BLaER1 treated with 17β-estradiol and CSF1 and Interleukin-3, amounts not matched to agents 10 nM and 100 nM (cell line): Measurements from ENCODE around the gene MUS81.
A peak's percentile ranks its signal among the peaks of the same experiment; 100 is the strongest.

ENCODE experiments used
- H3K27ac ChIP-seq, 11 experiments: shearing (Covaris generic); formaldehyde crosslinking; 2 replicates each; pipeline ENCODE4 v1.8.1; 2022
- H3K27me3 ChIP-seq, 11 experiments: shearing (Covaris generic); formaldehyde crosslinking; 2 replicates each; pipeline ENCODE4 v1.8.1; 2022
- H3K36me3 ChIP-seq, 11 experiments: shearing (Covaris generic); formaldehyde crosslinking; 2 replicates each; pipeline ENCODE4 v1.8.1; 2022
- H3K4me1 ChIP-seq, 10 experiments: shearing (Covaris generic); formaldehyde crosslinking; 2 replicates each; pipeline ENCODE4 v1.8.1; 2022
- H3K4me2 ChIP-seq, 11 experiments: shearing (Covaris generic); formaldehyde crosslinking; 2 replicates each; pipeline ENCODE4 v1.8.1; 2022
- H3K4me3 ChIP-seq, 10 experiments: shearing (Covaris generic); formaldehyde crosslinking; 2 replicates each; pipeline ENCODE4 v1.8.1; 2022
- H3K9ac ChIP-seq, 11 experiments: shearing (Covaris generic); formaldehyde crosslinking; 2 replicates each; pipeline ENCODE4 v1.8.1; 2022
- H3K9me3 ChIP-seq, 11 experiments: shearing (Covaris generic); formaldehyde crosslinking; replicated peaks in 1 of 11; 2 replicates each; pipeline ENCODE4 v1.8.1; 2022
- H4K20me1 ChIP-seq, 11 experiments: shearing (Covaris generic); formaldehyde crosslinking; 2 replicates each; pipeline ENCODE4 v1.8.1; 2022
- Cebpa-rat ChIP-seq, 11 experiments: shearing (Covaris generic); IDR thresholded peaks; 2 replicates each; pipeline ENCODE4 v1.8.1; 2022

Gene MUS81

DNA sequence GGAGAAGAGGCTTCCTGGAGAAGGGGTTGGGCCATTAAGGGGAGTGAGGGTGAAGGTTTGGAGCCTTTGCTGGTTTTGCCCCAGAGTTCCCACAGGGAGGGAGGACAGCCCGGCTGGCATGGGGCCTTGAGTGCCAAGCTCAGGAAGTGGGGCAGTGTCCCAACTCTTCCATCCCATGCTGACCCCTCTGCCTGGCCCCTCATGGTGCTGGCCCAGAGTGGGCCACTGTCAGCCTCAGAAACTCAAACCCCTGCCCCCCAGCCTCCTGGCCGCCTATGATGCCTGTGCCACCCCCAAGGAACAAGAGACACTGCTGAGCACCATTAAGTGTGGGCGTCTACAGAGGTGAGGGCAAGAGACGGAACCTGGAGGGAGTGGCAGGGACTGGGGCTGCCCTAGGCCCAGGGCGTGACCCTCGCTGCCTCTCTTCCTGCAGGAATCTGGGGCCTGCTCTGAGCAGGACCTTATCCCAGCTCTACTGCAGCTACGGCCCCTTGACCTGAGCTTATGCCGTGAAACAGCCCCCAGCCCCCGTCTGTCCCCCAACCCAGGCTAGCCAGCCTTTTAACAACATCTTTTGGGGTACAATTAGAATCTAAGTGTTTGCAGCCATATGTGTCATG lies 5.4 kb downstream of the MUS81 start:
- Histone ChIP-seq H3K9ac (no peak overlapping the region), H3K4me1 (peaks cover 30 to 81% (median 42%) of the 10 kb centered on the region in 10 experiments), H3K4me2 (no peak overlapping the region), H3K36me3 (peaks cover 57 to 69% (median 65%) of the 10 kb centered on the region in 11 experiments), H4K20me1 (peaks cover 0 to 97% (median 83%) of the 10 kb centered on the region in 11 experiments; a peak in 21 of 22 replicates), H3K27me3 (peaks cover 0 to 15% (median 8%) of the 10 kb centered on the region in 11 experiments; a peak in 6 of 22 replicates), H3K27ac (no peak overlapping the region), H3K9me3 (no peaks in the 10 kb centered on the region), H3K4me3 (no peak overlapping the region)
- no peak for TF ChIP-seq Cebpa-rat (IDR thresholded peaks at IDR 0.05)

DNA sequence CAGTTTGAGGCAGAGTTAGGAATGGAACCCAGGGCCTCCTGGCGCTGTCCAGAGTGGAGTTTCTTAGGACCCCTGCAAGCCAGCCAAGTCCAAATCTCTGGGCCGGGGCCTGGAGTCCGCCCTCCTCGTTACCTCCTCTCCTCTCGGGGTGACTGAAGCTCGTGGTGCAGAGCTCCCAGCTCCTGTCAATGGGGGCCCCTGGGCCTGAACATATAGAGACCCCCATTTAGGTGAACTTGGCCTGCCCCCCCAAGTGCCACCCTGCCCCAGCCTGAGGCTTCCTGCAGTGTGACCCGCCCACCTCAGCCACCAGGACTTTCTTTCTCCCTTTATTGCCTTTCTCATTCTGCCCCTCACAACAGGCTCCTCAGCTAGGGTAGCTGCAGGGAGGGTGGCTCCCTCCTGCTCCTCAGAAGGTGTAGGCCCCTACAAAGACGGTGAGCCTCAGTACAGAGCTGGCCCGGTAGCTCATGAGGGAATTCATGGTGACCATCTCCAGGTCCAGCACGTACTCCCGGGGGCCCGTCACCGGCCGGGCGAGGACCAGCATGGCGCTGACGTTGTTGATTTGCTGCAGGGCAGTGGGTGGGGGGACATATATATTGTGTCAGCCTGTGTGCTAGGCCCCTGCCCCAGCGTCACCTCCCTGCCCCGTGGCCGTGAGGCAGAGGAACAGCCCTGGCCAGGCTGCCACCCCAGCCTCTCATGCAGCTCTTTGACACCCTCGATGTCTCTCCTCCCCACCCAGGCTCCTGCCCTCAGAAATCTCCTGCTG lies 6.5 kb downstream of the MUS81 start:
- Histone ChIP-seq H3K27ac (no peak overlapping the region), H3K4me1 (peaks cover 33 to 85% (median 47%) of the 10 kb centered on the region in 10 experiments), H3K9me3 (no peaks in the 10 kb centered on the region), H3K27me3 (peaks cover 0 to 17% (median 10%) of the 10 kb centered on the region in 11 experiments; a peak in 10 of 22 replicates), H3K4me3 (no peak overlapping the region), H3K9ac (peak overlapping the region in 1 of 11 experiments; percentile 12; a peak in 1 of 22 replicates), H3K4me2 (peak overlapping the region in 3 of 11 experiments; percentile 1 to 23 (median 21); a peak in 2 of 22 replicates), H4K20me1 (peaks cover 0 to 97% (median 80%) of the 10 kb centered on the region in 11 experiments; a peak in 21 of 22 replicates), H3K36me3 (peaks cover 57 to 68% (median 63%) of the 10 kb centered on the region in 11 experiments)
- TF ChIP-seq Cebpa-rat (IDR thresholded peaks at IDR 0.05) = no peak

DNA sequence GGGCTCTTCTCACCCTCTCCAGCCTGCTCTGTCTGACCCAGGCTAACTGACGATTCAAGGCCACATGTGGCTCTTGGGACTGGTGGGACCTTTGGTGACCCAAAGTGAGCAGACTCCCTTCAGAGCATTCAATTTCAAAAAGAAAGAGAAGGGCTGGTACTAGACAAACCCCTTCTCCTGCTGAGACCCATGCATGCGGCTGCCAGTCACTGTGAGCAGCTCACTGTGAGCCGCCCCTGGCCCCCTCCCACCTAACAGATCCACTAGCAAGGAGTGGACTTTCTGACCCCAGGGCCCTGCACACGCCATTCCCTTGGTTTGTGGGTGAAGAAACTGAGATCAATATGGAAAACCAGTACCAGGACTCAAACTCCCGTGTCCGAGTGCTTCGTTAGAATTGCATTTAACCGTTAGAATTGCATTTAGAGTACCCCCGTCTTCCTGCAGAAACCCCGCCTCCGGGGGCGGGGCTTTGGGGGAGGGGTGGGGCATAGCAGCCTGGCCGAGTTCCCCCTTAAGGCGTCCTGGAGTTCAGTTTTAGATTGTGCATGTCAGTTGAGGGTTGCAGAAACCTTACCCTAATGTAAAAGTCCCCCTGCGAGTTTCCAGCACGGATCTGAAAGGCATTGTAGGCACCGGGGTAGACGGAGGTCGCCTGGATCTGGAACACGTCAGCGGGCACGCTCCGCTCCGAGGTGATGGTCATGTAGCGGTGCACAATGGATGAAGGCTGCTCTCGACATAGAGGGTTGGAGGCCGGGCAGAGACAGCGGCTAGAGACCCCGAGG lies 7.2 kb downstream of the MUS81 start:
- 0 out of 22 replicates have a peak overlapping the region, but pooled peaks of 1 of the 11 experiments have one; percentile 12 for H3K9ac ChIP-seq

DNA sequence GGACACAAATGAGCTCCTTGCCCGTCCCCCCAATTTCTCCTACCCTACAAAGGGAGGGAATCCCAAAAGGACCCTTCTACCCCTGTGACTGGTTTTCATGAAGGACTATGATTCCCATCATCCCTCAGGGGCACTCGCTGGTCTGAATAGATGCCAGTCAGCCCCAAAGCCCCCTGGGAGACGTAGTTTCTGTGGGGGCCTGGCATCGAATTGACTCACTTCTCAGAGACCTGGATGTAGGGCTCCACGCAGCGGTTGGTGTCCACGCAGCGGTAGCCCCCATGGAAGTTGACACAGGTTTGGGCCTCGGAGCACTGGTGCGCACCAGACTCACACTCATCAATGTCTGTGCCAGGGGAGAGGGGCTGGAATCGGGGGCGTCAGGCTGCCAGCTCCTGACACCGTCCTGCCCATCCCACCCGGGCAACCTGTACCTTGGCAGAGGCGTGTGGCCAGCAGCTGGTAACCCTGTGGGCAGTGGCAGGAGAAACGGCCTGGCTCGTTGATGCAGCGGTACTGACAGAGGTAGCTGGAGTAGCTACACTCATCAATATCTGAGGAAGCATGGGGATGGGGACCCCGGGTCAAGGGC lies 7.9 kb downstream of the MUS81 start:
- Histone ChIP-seq H3K4me3 (no peak overlapping the region), H4K20me1 (peaks cover 0 to 84% (median 68%) of the 10 kb centered on the region in 11 experiments; a peak in 21 of 22 replicates), H3K27me3 (peaks cover 0 to 31% (median 24%) of the 10 kb centered on the region in 11 experiments; a peak in 19 of 22 replicates), H3K4me2 (peak overlapping the region in 3 of 11 experiments; percentile 81 to 98 (median 92); a peak in 3 of 22 replicates), H3K9me3 (no peaks in the 10 kb centered on the region), H3K36me3 (peaks cover 42 to 53% (median 48%) of the 10 kb centered on the region in 11 experiments), H3K27ac (no peak overlapping the region), H3K4me1 (peaks cover 38 to 85% (median 47%) of the 10 kb centered on the region in 10 experiments), H3K9ac (0 out of 22 replicates have a peak overlapping the region, but pooled peaks of 1 of the 11 experiments have one; percentile 1)
- no peak for TF ChIP-seq Cebpa-rat (IDR thresholded peaks at IDR 0.05)

More for the DNA sequence above, 7.2 kb downstream of the MUS81 start:
- Histone ChIP-seq H3K4me2 (peak overlapping the region in 3 of 11 experiments; percentile 1 to 23 (median 21); a peak in 2 of 22 replicates), H3K36me3 (peaks cover 49 to 60% (median 55%) of the 10 kb centered on the region in 11 experiments), H3K4me3 (no peak overlapping the region), H4K20me1 (peaks cover 0 to 91% (median 74%) of the 10 kb centered on the region in 11 experiments; a peak in 21 of 22 replicates), H3K9me3 (no peaks in the 10 kb centered on the region), H3K4me1 (peaks cover 31 to 85% (median 45%) of the 10 kb centered on the region in 10 experiments), H3K27ac (no peak overlapping the region), H3K27me3 (peaks cover 0 to 24% (median 17%) of the 10 kb centered on the region in 11 experiments; a peak in 14 of 22 replicates)
- no peak for TF ChIP-seq Cebpa-rat (IDR thresholded peaks at IDR 0.05)

DNA sequence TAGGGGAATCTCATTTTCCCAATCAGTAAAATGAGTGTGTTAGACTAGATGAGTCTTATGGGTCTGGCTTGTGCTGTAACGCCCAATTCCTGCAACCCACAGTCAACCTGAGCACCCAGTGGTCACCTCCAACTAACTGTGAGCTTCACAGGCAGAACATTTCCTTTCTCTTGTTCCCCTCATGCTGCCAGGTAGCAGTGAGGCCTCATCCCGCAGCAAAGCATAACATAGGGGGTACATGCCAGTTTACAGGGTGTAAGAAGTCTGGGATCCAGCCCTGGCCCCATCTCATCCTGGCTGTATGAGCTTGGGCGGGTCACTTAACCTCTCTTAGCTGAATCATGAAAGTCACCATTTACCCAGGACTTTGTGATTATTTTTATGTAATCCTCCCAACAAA lies 8.7 kb downstream of the MUS81 start:
- H3K9ac ChIP-seq = peak overlapping the region in 3 of 11 experiments; percentile 1 to 24 (median 14); a peak in 2 of 22 replicates
- peaks cover 43 to 83% (median 47%) of the 10 kb centered on the region in 10 experiments for H3K4me1 ChIP-seq
- no peaks in the 10 kb centered on the region for H3K9me3 ChIP-seq
- H3K27ac ChIP-seq = no peak overlapping the region
- H3K27me3 ChIP-seq = peaks cover 0 to 33% (median 26%) of the 10 kb centered on the region in 11 experiments; a peak in 19 of 22 replicates
- no peak overlapping the region for H3K4me3 ChIP-seq
- H3K4me2 ChIP-seq = peak overlapping the region in 10 of 11 experiments; percentile 74 to 98 (median 92); a peak in 13 of 22 replicates
- peaks cover 0 to 77% (median 63%) of the 10 kb centered on the region in 11 experiments; a peak in 21 of 22 replicates for H4K20me1 ChIP-seq
- H3K36me3 ChIP-seq = peaks cover 35 to 45% (median 41%) of the 10 kb centered on the region in 11 experiments
- no peak for TF ChIP-seq Cebpa-rat (IDR thresholded peaks at IDR 0.05)

DNA sequence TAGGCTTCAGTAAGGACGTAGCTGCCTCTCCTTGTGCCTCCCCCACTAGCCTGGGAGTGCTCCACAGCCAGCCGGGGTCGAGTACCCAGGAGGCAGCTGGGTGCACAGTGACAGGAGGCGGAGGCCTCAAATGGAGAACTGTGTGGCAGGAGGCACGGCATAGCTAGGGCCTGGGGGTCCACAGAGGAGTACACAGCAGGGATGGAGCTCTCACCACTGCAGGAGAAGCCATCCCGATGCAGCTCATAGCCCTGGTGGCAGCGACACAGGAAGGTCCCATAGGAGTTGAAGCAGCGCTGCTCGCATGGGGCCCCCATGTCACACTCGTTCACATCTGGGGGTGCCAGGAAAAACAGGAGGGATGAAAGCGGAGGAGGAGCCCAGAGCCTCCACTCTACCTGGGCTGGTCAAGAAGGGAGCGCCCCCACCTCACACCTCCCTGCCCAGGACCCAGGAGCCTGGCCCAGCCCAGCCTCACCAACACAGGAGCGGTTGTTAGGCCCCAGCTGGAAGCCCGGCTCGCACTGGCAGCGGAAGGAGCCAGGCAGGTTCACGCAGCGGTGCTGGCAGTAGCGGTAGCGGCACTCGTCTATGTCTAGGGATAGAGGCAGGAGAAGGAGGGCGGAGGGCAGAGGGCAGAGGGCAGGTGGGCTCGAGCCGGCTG lies 9.5 kb downstream of the MUS81 start:
- TF ChIP-seq Cebpa-rat (IDR thresholded peaks at IDR 0.05) = no peak
- Histone ChIP-seq H3K4me1 (peaks cover 46 to 84% (median 50%) of the 10 kb centered on the region in 10 experiments), H3K36me3 (peaks cover 26 to 37% (median 32%) of the 10 kb centered on the region in 11 experiments), H3K27me3 (peaks cover 0 to 33% (median 26%) of the 10 kb centered on the region in 11 experiments; a peak in 19 of 22 replicates), H4K20me1 (peaks cover 0 to 68% (median 57%) of the 10 kb centered on the region in 11 experiments; a peak in 21 of 22 replicates), H3K9ac (peak overlapping the region; percentile 1 to 59 (median 55); a peak in 16 of 22 replicates), H3K27ac (peak overlapping the region in 5 of 11 experiments; percentile 13 to 61 (median 52); a peak in 11 of 22 replicates), H3K4me3 (peak overlapping the region in 4 of 10 experiments; percentile 18 to 45 (median 31); a peak in 8 of 20 replicates), H3K9me3 (no peaks in the 10 kb centered on the region), H3K4me2 (peak overlapping the region; percentile 74 to 98 (median 92))

DNA sequence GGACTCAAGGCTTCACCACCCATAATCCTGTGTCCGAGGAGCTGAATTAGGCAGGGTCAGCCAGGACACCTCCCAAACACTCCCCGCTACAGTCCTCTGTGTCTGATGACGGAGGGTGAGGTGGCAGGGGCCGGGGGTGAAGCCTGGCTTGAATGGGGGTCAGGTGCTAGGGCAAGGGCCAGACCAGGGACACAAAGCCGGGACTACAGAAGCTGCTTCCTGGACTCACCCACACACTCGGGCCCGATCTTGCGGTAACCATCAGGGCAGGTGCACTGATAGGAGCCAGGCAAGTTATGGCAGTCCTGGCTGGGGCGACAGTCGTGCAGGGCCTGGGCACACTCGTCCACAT lies 10.1 kb downstream of the MUS81 start:
- Histone ChIP-seq H3K27me3 (peaks cover 0 to 33% (median 26%) of the 10 kb centered on the region in 11 experiments; a peak in 19 of 22 replicates), H3K36me3 (peaks cover 21 to 32% (median 27%) of the 10 kb centered on the region in 11 experiments), H4K20me1 (peaks cover 0 to 63% (median 55%) of the 10 kb centered on the region in 11 experiments; a peak in 21 of 22 replicates), H3K4me2 (peak overlapping the region; percentile 74 to 98 (median 92)), H3K4me1 (peaks cover 46 to 79% (median 50%) of the 10 kb centered on the region in 10 experiments), H3K27ac (peak overlapping the region in 5 of 11 experiments; percentile 13 to 61 (median 52); a peak in 11 of 22 replicates), H3K4me3 (peak overlapping the region in 5 of 10 experiments; percentile 18 to 45 (median 38); a peak in 9 of 20 replicates), H3K9me3 (no peaks in the 10 kb centered on the region), H3K9ac (peak overlapping the region; percentile 1 to 59 (median 55); a peak in 16 of 22 replicates)
- TF ChIP-seq Cebpa-rat (IDR thresholded peaks at IDR 0.05) = no peak
